GM18502 (cell line): ENCODE measurements around the gene KRTAP12-4.
"Not testable (repeated sequence)": the region's sequence is repeated elsewhere in the genome, so short reads cannot be mapped to it uniquely, and the experiment has no call there.

Source experiments
- ATAC-seq: cut with Tn5 transposase; IDR thresholded peaks from one replicate; pipeline ENCODE4 v1.9.1; 2021; ENCODE audit warnings: mild to moderate bottlenecking; ENCODE audit not compliant: unreplicated experiment, poor library complexity

KRTAP12-4 gene

GRCh38 chr21:44637851-44638348, 16.6 kb downstream of the KRTAP12-4 start:
- not testable (repeated sequence) for ATAC-seq

GRCh38 chr21:44637018-44637850, 17.2 kb downstream of the KRTAP12-4 start, which contains the start of gene KRTAP10-10:
Gene KRTAP10-10, plus strand, starts transcription at chr21:44637356. Its CDS starts 62 bp downstream, at chr21:44637418.
- no peak for ATAC-seq

GRCh38 chr21:44636209-44637017, 18.0 kb downstream of the KRTAP12-4 start:
- ATAC-seq, result no peak

GRCh38 chr21:44632067-44632466, 22.4 kb downstream of the KRTAP12-4 start:
- no peak for ATAC-seq

GRCh38 chr21:44630440-44630839, 24.0 kb downstream of the KRTAP12-4 start:
- no peak for ATAC-seq

GRCh38 chr21:44628707-44629391, 25.6 kb downstream of the KRTAP12-4 start:
- ATAC-seq, result no peak

- not testable (repeated sequence) for ATAC-seq
Observed at GRCh38 chr21:44627831-44628233, 26.6 kb downstream of the KRTAP12-4 start.

- not testable (repeated sequence) for ATAC-seq
Observed at GRCh38 chr21:44627181-44627822, 27.2 kb downstream of the KRTAP12-4 start.

- ATAC-seq, result no peak
Observed at GRCh38 chr21:44626673-44627143, 27.8 kb downstream of the KRTAP12-4 start, which contains the start of gene KRTAP10-9. Gene KRTAP10-9, plus strand, starts transcription at chr21:44627093. Its CDS starts 79 bp downstream, at chr21:44627172.

- ATAC-seq, result no peak
Observed at GRCh38 chr21:44626262-44626661, 28.2 kb downstream of the KRTAP12-4 start.

- ATAC-seq, result no peak
Observed at GRCh38 chr21:44625756-44626155, 28.7 kb downstream of the KRTAP12-4 start.

- no peak for ATAC-seq
Observed at GRCh38 chr21:44623575-44623974, 30.9 kb downstream of the KRTAP12-4 start.

- no peak for ATAC-seq
Observed at GRCh38 chr21:44619886-44620285, 34.6 kb downstream of the KRTAP12-4 start.

GRCh38 chr21:44618909-44619308, 35.5 kb downstream of the KRTAP12-4 start:
- ATAC-seq, result no peak

GRCh38 chr21:44618504-44618903, 36.0 kb downstream of the KRTAP12-4 start:
- no peak for ATAC-seq

GRCh38 chr21:44617071-44617501, 37.4 kb downstream of the KRTAP12-4 start:
- no peak for ATAC-seq

- ATAC-seq, result no peak
Observed at GRCh38 chr21:44616591-44616926, 37.9 kb downstream of the KRTAP12-4 start.

GRCh38 chr21:44615911-44616590, 38.4 kb downstream of the KRTAP12-4 start:
- no peak for ATAC-seq

- ATAC-seq, result no peak
Observed at GRCh38 chr21:44615466-44615865, 39.0 kb downstream of the KRTAP12-4 start.
